ENCODE results near the gene FRMD4A. TPM values are rescaled to one million over a fixed set of nuclear protein-coding genes. Genes with fewer than 3 reads are reported as not detected.

The FRMD4A gene
- total and polyA plus RNA-seq, 10 of the 15 experiments (the other 5 are each of a cell fraction or from before 2014, with no cell fraction given): 17.8 to 75.2 (median 39.1) TPM

- TSS peak; percentile 6 for BruUV-seq (replicated peaks)
- peaks cover 5% of the 10 kb centered on the region; the same call in 2 of the 3 replicates for H3K9me3 ChIP-seq (replicated peaks; ENCODE audit: control insufficient read depth, insufficient read depth, low read length)
- ChIA-PET CTCF (interaction anchor here (1.0 to 1.3 kb wide), 2 partner anchors 9 to 210 kb away, joined by 3 read pairs; no protein-coding TSS in a partner anchor), POLR2A (no interaction called here), RAD21 (ENCODE audit: unreplicated experiment) (interaction anchor here (0.7 to 1.2 kb wide), 2 partner anchors 10 to 84 kb away, joined by 4 read pairs; no protein-coding TSS in a partner anchor), SMC1A (ENCODE audit: uncharacterized antibody, unreplicated experiment) (interaction anchor here (1.1 to 1.6 kb wide), 6 partner anchors 9 to 211 kb away, joined by 3 to 5 read pairs (median 4); no protein-coding TSS in a partner anchor)
- H3K4me3 ChIP-seq: no peak overlapping the region
- no peak for ATAC-seq
- H2AFZ ChIP-seq (ENCODE audit: control insufficient read depth, low read depth, low read length): no peak overlapping the region
- H3K4me1 ChIP-seq (ENCODE audit: control insufficient read depth, insufficient read depth, low read length): no peaks in the 10 kb centered on the region
- FAIRE-seq: no peak
- TF ChIP-seq SPI1 (IDR thresholded peaks at IDR 0.05; ENCODE audit: borderline replicate concordance, insufficient read depth, low read depth, low read length) (no peak), TBL1XR1 (IDR thresholded peaks at IDR 0.05; ENCODE audit: low read depth, low read length) (no peak), RBBP5 (conservative IDR thresholded peaks at IDR 0.05) (no peak), RAD21 (IDR thresholded peaks at IDR 0.05; ENCODE audit: insufficient read depth, low read depth, low read length) (no peak), MYB (IDR thresholded peaks at IDR 0.05; ENCODE audit: borderline replicate concordance, low read depth, low read length) (no peak), JUNB (IDR thresholded peaks at IDR 0.05) (no peak), HDAC2 (IDR thresholded peaks at IDR 0.05) (no peak), RB1 (IDR thresholded peaks at IDR 0.05; ENCODE audit: borderline replicate concordance) (no peak), IKZF2 (IDR thresholded peaks at IDR 0.05) (no peak), NKRF (conservative IDR thresholded peaks at IDR 0.05) (no peak), BRCA1 (IDR thresholded peaks at IDR 0.05; ENCODE audit: low read depth, low read length) (no peak), GABPA (IDR thresholded peaks at IDR 0.05; ENCODE audit: low read depth) (no peak), NFYB (IDR thresholded peaks at IDR 0.05; ENCODE audit: insufficient read depth, low read depth, low read length) (no peak), SIN3A (IDR thresholded peaks at IDR 0.05; ENCODE audit: low read depth, low read length) (no peak)
- in situ Hi-C loops (cut with MboI): no loop called here
- no peak overlapping the region for H3K4me2 ChIP-seq (ENCODE audit: control insufficient read depth, insufficient read depth)
- H3K79me2 ChIP-seq (ENCODE audit: control insufficient read depth, insufficient read depth, low read length): peaks cover 16% of the 10 kb centered on the region
- WGBS (ENCODE audit: insufficient coverage, insufficient replicate concordance, low lambda C conversion rate, missing lambda C conversion rate): 21% methylated on average over 5 of the region's 5 CpGs
- H3K27me3 ChIP-seq (replicated peaks in 1 of 2; ENCODE audit: control insufficient read depth in 2 of 2, insufficient read depth in 2 of 2, low read length in 1 of 2): no peaks in the 10 kb centered on the region
- intact Hi-C loops (cut with micrococcal nuclease; ENCODE audit: unreplicated experiment): no loop called here
- H3K36me3 ChIP-seq (ENCODE audit: control insufficient read depth in 2 of 2, insufficient read depth in 2 of 2, low read length in 1 of 2): peaks cover 0 to 3% of the 10 kb centered on the region in 2 experiments; a peak in 2 of 4 replicates
- DNase-seq (ENCODE audit: low read depth, low spot score): no peak
- no peak overlapping the region for H3K27ac ChIP-seq (ENCODE audit: control insufficient read depth, insufficient read depth)
- no peaks in the 10 kb centered on the region for H4K20me1 ChIP-seq (ENCODE audit: control insufficient read depth, insufficient read depth)
- H3K9ac ChIP-seq (ENCODE audit: control insufficient read depth, insufficient read depth, low read length): no peak overlapping the region
Observed at GRCh38 chr10:13998163-13998835, 332.4 kb downstream of the FRMD4A start.

All from GM12878 (cell line).